ENCODE results near the gene P3H1. TPM values are rescaled to one million over a fixed set of nuclear protein-coding genes. Genes with fewer than 3 reads are reported as not detected.

P3H1 gene
- total RNA-seq, 4 donors from 2014 or later, result 42.4 to 83.9 (median 65.1) TPM

- no peak for DNase-seq (ENCODE audit: low spot score in 2 of 2)
- H3K27me3 ChIP-seq, result no peaks in the 10 kb centered on the region
Measured at GRCh38 chr1:42773420-42773819, 6.6 kb upstream of the P3H1 start.

GRCh38 chr1:42769811-42770210, 3.0 kb upstream of the P3H1 start:
- H3K36me3 ChIP-seq, result peaks cover 0 to 18% (median 0%) of the 10 kb centered on the region in 3 donors
- H3K9me3 ChIP-seq, result no peaks in the 10 kb centered on the region
- H3K4me1 ChIP-seq, result peaks cover 0 to 46% (median 18%) of the 10 kb centered on the region in 4 donors
- no peak for TF ChIP-seq CTCF (IDR thresholded peaks at IDR 0.05)
- TF ChIP-seq EP300 (IDR thresholded peaks at IDR 0.05), result no peak
- TF ChIP-seq POLR2A (IDR thresholded peaks at IDR 0.05), result no peak
- H3K27me3 ChIP-seq, result no peaks in the 10 kb centered on the region
- WGBS, 2 donors, result 92 to 94% methylated on average over 3 of the region's 3 CpGs
- no peak overlapping the region for H3K27ac ChIP-seq
- no peak overlapping the region for H3K4me3 ChIP-seq
- DNase-seq (ENCODE audit: low spot score in 2 of 2), result no peak

More at GRCh38 chr1:42773420-42773819, 6.6 kb upstream of the P3H1 start:
- peaks cover 0 to 30% (median 2%) of the 10 kb centered on the region in 4 donors for H3K4me1 ChIP-seq
- no peak for TF ChIP-seq EP300 (IDR thresholded peaks at IDR 0.05)
- TF ChIP-seq CTCF (IDR thresholded peaks at IDR 0.05), result no peak
- no peak for TF ChIP-seq POLR2A (IDR thresholded peaks at IDR 0.05)
- no peak overlapping the region for H3K27ac ChIP-seq
- no peak overlapping the region for H3K4me3 ChIP-seq
- H3K9me3 ChIP-seq, result no peaks in the 10 kb centered on the region
- 43 to 47% methylated on average over 2 of the region's 2 CpGs for WGBS, 2 donors
- peaks cover 0 to 45% (median 16%) of the 10 kb centered on the region in 3 donors for H3K36me3 ChIP-seq

GRCh38 chr1:42768172-42768571, 1.3 kb upstream of the P3H1 start:
- WGBS, 2 donors, result 83 to 86% methylated on average over 2 of the region's 2 CpGs
- no peak for DNase-seq (ENCODE audit: low spot score in 2 of 2)
- peaks cover 0 to 60% (median 25%) of the 10 kb centered on the region in 4 donors for H3K4me1 ChIP-seq
- TF ChIP-seq EP300 (IDR thresholded peaks at IDR 0.05) (no peak), POLR2A (IDR thresholded peaks at IDR 0.05) (no peak), CTCF (IDR thresholded peaks at IDR 0.05) (no peak)
- peaks cover 0 to 1% (median 0%) of the 10 kb centered on the region in 3 donors for H3K36me3 ChIP-seq
- H3K4me3 ChIP-seq, result peak overlapping the region in 3 of 4 donors; percentile 82 to 94 (median 87)
- peak overlapping the region in 1 of 4 donors; percentile 92 for H3K27ac ChIP-seq
- H3K9me3 ChIP-seq, result no peaks in the 10 kb centered on the region
- H3K27me3 ChIP-seq, result no peaks in the 10 kb centered on the region

GRCh38 chr1:42767510-42768000, 727 bp upstream of the P3H1 start:
- H3K36me3 ChIP-seq, result no peaks in the 10 kb centered on the region
- H3K9me3 ChIP-seq, result no peaks in the 10 kb centered on the region
- H3K27me3 ChIP-seq, result no peaks in the 10 kb centered on the region
- peak overlapping the region; percentile 82 to 94 (median 88) for H3K4me3 ChIP-seq
- 3 to 5% methylated on average over 18 to 23 of the region's 23 CpGs for WGBS, 2 donors
- TF ChIP-seq POLR2A (IDR thresholded peaks at IDR 0.05), result no peak
- TF ChIP-seq EP300 (IDR thresholded peaks at IDR 0.05), result no peak
- TF ChIP-seq CTCF (IDR thresholded peaks at IDR 0.05), result no peak
- peak overlapping the region; percentile 64 to 96 (median 91) for H3K27ac ChIP-seq
- peaks cover 0 to 67% (median 26%) of the 10 kb centered on the region in 4 donors for H3K4me1 ChIP-seq
- DNase-seq (ENCODE audit: low spot score in 2 of 2), result no peak

GRCh38 chr1:42765832-42766740, 742 bp downstream of the P3H1 start:
- DNase-seq (ENCODE audit: low spot score in 2 of 2), result peak in 1 of 2 donors; percentile 30
- H3K4me1 ChIP-seq, result peaks cover 0 to 74% (median 28%) of the 10 kb centered on the region in 4 donors
- H3K36me3 ChIP-seq, result peaks cover 0 to 10% (median 0%) of the 10 kb centered on the region in 3 donors
- H3K9me3 ChIP-seq, result no peaks in the 10 kb centered on the region
- H3K27ac ChIP-seq, result peak overlapping the region; percentile 66 to 92 (median 92)
- 0 to 1% methylated on average over 22 to 43 of the region's 44 CpGs for WGBS, 2 donors
- H3K4me3 ChIP-seq, result peak overlapping the region; percentile 75 to 94 (median 84)
- no peak for TF ChIP-seq EP300 (IDR thresholded peaks at IDR 0.05)
- TF ChIP-seq POLR2A (IDR thresholded peaks at IDR 0.05), result no peak
- TF ChIP-seq CTCF (IDR thresholded peaks at IDR 0.05), result peak in 4 of 5 experiments; percentile 38 to 71 (median 49)
- no peaks in the 10 kb centered on the region for H3K27me3 ChIP-seq
